Suprapubic skin (tissue), 4 donors: ENCODE results near the gene NCAPG2. TPM values are rescaled to one million over a fixed set of nuclear protein-coding genes. Genes with fewer than 3 reads are reported as not detected.

Experiments used
- DNase-seq, 2 donors: peaks; one replicate each; pipeline ENCODE4 v3.0.0-alpha.2; 2019; ENCODE audit warnings: low spot score in 2 of 2
- H3K27ac ChIP-seq: fragments of 200-600 bp; sonication (generic); one replicate; pipeline ENCODE4 v1.5.1; 2019
- H3K27me3 ChIP-seq: fragments of 200-600 bp; sonication (generic); one replicate; pipeline ENCODE4 v1.5.1; 2019
- H3K36me3 ChIP-seq: fragments of 200-600 bp; sonication (generic); one replicate; pipeline ENCODE4 v1.5.1; 2019
- H3K4me1 ChIP-seq: fragments of 200-600 bp; sonication (generic); one replicate; pipeline ENCODE4 v1.5.1; 2019
- H3K4me3 ChIP-seq: fragments of 200-600 bp; sonication (generic); one replicate; pipeline ENCODE4 v1.5.1; 2019; ENCODE audit warnings: mild to moderate bottlenecking
- H3K9me3 ChIP-seq: fragments of 200-600 bp; sonication (generic); one replicate; pipeline ENCODE4 v1.5.1; 2019
- EP300 ChIP-seq: sonication (generic); formaldehyde crosslinking; IDR thresholded peaks from one replicate; pipeline ENCODE4 v1.6.1; 2017; ENCODE audit warnings: antibody characterized with exemption
- POLR2A ChIP-seq, 2 donors: fragments of 450-650 bp; IDR thresholded peaks; one replicate each; pipeline ENCODE4 v1.6.1; 2017; ENCODE audit warnings: antibody characterized with exemption in 2 of 2, mild to moderate bottlenecking in 2 of 2, moderate library complexity in 2 of 2
- POLR2AphosphoS5 ChIP-seq, 3 donors: sonication (generic); formaldehyde crosslinking; IDR thresholded peaks; one replicate each; pipeline ENCODE4 v1.6.1; 2017; ENCODE audit warnings: antibody characterized with exemption in 3 of 3
- WGBS: methylation state at CpG from one replicate; pipeline ENCODE4 v1.1.5; 2018; 5-methylcytosine and 5-hydroxymethylcytosine counted together
- total RNA-seq, 4 donors: library from RNA; depleted of rRNA; stranded (reverse); fragments of >200 nt; gene quantifications; one replicate each; pipeline ENCODE4 v1.1.0, GENCODE V29; 2016
- TF ChIP-seq, protein P1 (sequence below), 2 donors: fragments of 200-600 bp in 1 of 2; fragments of 450-650 bp in 1 of 2; sonication (generic) in 1 of 2; IDR thresholded peaks; one replicate each; pipeline ENCODE4 v1.5.1; 2016 to 2019; ENCODE audit warnings: antibody characterized with exemption in 2 of 2, mild to moderate bottlenecking in 1 of 2, moderate library complexity in 1 of 2

Gene NCAPG2
- total RNA-seq, 4 donors from 2014 or later: 5.6 to 11.4 (median 7.2) TPM

DNA sequence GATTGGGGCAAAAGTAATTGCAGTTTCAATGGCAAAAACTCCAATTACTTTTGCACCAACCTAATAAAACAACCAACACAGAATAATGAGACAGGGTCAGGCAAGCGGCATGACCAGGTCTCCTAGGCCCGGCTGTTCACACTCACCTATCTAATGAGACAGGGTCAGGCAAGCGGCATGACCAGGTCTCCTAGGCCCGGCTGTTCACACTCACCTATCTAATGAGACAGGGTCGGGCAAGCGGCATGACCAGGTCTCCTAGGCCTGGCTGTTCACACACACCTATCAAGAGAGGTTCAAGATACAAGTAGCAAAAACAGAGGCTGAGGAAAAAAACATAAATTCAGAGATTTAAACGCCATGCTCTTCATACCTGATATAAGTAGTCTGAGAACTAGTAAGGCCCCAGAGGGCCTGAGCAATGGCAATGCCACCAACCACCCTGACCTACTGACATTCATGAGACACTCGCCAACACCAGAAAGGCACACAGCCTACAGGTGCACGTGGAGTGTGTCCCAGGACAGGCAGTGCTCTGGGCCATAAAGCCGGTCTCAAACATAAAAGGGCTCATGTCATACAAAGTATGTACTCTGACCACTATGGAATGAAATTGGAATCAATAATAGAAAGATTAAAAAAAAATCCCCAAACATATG, 40.6 kb upstream of the NCAPG2 start:
- Histone ChIP-seq H3K4me1 (no peaks in the 10 kb centered on the region), H3K9me3 (no peaks in the 10 kb centered on the region), H3K27ac (no peak overlapping the region), H3K27me3 (no peaks in the 10 kb centered on the region), H3K4me3 (no peak overlapping the region), H3K36me3 (peaks cover 92% of the 10 kb centered on the region)
- WGBS: 89% methylated on average over 10 of the region's 10 CpGs
- DNase-seq: no peak
- TF ChIP-seq POLR2AphosphoS5 (IDR thresholded peaks at IDR 0.05): no peak
- no peak for TF ChIP-seq POLR2A (IDR thresholded peaks at IDR 0.05)
- TF ChIP-seq, protein P1, sequence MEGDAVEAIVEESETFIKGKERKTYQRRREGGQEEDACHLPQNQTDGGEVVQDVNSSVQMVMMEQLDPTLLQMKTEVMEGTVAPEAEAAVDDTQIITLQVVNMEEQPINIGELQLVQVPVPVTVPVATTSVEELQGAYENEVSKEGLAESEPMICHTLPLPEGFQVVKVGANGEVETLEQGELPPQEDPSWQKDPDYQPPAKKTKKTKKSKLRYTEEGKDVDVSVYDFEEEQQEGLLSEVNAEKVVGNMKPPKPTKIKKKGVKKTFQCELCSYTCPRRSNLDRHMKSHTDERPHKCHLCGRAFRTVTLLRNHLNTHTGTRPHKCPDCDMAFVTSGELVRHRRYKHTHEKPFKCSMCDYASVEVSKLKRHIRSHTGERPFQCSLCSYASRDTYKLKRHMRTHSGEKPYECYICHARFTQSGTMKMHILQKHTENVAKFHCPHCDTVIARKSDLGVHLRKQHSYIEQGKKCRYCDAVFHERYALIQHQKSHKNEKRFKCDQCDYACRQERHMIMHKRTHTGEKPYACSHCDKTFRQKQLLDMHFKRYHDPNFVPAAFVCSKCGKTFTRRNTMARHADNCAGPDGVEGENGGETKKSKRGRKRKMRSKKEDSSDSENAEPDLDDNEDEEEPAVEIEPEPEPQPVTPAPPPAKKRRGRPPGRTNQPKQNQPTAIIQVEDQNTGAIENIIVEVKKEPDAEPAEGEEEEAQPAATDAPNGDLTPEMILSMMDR (IDR thresholded peaks at IDR 0.05): no peak
- TF ChIP-seq EP300: no peak

DNA sequence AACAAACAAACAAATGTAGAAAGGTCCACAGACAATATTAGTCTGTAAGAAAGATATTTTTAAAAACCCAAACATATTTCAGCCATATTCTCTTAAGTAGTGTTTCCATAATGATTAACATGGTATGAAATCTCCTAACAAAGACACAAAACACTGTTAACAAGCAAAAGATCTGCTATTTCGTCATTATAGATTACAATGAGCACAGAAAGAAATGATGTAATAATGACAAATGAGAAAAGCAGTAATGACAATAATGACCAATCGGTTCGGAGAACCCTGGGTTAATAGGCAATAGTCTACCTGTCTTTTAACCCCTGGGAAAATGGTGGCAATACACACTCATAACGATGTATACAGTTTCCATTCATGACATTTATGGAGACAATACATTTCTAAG, 39.5 kb upstream of the NCAPG2 start:
- no peaks in the 10 kb centered on the region for H3K9me3 ChIP-seq
- no peak overlapping the region for H3K4me3 ChIP-seq
- H3K27me3 ChIP-seq: no peaks in the 10 kb centered on the region
- TF ChIP-seq, protein P1 (IDR thresholded peaks at IDR 0.05): no peak
- TF ChIP-seq POLR2AphosphoS5 (IDR thresholded peaks at IDR 0.05): no peak
- TF ChIP-seq EP300: no peak
- TF ChIP-seq POLR2A (IDR thresholded peaks at IDR 0.05): no peak
- no peak for DNase-seq
- H3K27ac ChIP-seq: no peak overlapping the region
- H3K4me1 ChIP-seq: no peaks in the 10 kb centered on the region
- 82% methylated on average over 4 of the region's 4 CpGs for WGBS
- peaks cover 94% of the 10 kb centered on the region for H3K36me3 ChIP-seq

DNA sequence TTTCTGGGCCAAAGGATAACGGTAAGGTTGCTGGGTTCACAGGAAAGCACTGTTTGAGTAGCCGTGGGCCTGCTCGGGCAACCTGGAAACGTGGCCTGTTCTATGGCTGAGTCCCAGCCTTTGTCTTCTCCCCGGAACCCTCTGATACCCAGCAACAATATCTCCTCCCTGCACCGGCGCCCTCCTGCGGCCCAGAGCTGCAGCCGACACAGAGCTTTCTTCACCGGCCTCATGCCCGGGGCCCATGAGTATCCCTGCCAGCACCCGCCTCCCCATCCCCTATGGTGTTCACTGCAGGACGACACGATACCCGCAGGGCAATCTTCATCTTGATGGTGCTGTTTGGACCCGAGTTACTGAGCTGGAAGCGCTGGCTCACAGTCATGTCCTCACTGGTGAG, 38.6 kb upstream of the NCAPG2 start:
- no peak overlapping the region for H3K27ac ChIP-seq
- DNase-seq: no peak
- no peak overlapping the region for H3K4me3 ChIP-seq
- no peaks in the 10 kb centered on the region for H3K27me3 ChIP-seq
- H3K36me3 ChIP-seq: peaks cover 94% of the 10 kb centered on the region
- TF ChIP-seq POLR2A (IDR thresholded peaks at IDR 0.05) (no peak), POLR2AphosphoS5 (IDR thresholded peaks at IDR 0.05) (no peak)
- TF ChIP-seq, protein P1 (IDR thresholded peaks at IDR 0.05): no peak
- no peaks in the 10 kb centered on the region for H3K9me3 ChIP-seq
- H3K4me1 ChIP-seq: no peaks in the 10 kb centered on the region
- WGBS: 96% methylated on average over 14 of the region's 17 CpGs

DNA sequence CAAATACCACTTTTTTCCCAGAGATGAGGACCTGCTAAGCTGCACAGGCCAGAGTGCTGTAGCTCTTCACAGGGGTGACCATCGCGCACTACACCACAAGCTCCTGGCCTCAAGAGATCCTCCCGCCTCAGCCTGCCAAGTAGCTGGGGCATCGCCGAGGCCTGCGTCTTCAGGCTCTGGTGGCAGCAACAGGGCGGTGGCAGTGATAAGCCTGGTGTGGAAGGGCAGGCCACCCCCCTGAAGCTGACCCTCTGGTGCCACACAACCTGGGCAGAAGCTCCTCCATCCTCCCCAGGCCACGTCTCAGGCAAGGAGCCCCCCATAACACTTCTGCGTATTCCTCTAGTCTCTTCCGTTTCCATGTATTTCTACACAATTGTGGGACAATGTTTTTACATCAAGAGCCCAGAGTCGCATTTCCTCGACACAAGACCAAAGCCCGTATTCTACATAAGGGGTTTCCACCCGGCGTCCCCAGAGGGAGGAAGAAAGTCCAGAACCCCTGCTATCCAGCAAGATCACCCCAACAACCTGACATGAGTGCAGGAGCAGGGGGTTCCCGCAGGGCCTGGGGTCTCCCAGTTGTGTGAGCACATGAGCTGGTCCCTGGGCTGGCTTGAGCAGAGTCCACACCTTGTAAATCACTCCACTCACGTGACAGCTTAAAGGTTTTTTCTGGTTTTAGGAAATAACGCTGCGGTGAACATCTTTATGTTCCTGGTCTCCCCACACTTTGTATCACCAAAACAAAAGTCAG, 37.6 kb upstream of the NCAPG2 start:
- Histone ChIP-seq H3K36me3 (peaks cover 93% of the 10 kb centered on the region), H3K4me3 (no peak overlapping the region), H3K27ac (no peak overlapping the region), H3K9me3 (no peaks in the 10 kb centered on the region), H3K27me3 (no peaks in the 10 kb centered on the region), H3K4me1 (no peaks in the 10 kb centered on the region)
- no peak for DNase-seq
- 93% methylated on average over 19 of the region's 19 CpGs for WGBS
- TF ChIP-seq POLR2A (IDR thresholded peaks at IDR 0.05) (no peak), EP300 (no peak), POLR2AphosphoS5 (IDR thresholded peaks at IDR 0.05) (no peak)
- TF ChIP-seq, protein P1 (IDR thresholded peaks at IDR 0.05): no peak

DNA sequence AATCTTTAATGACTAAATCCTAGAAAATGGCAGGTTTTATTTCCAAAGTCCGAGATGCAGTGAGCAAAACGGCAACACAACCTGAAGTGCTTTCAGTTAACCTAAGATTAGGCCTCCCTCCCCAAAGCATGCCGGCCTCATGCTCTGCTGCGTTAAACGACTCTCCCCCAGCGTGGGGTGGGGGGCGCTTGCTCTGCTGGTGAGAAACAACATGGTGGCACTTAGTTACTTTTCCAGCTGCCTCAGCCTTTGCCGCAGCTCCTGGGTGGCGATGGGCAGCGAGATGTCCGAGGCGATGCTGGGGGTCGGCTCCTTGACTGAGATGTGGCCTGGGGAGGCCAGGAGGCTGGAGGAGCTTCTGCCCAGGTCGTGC, 36.7 kb upstream of the NCAPG2 start:
- Histone ChIP-seq H3K9me3 (no peaks in the 10 kb centered on the region), H3K27me3 (no peaks in the 10 kb centered on the region), H3K27ac (no peak overlapping the region), H3K4me3 (no peak overlapping the region), H3K36me3 (peaks cover 93% of the 10 kb centered on the region), H3K4me1 (no peaks in the 10 kb centered on the region)
- 97% methylated on average over 14 of the region's 14 CpGs for WGBS
- TF ChIP-seq, protein P1 (IDR thresholded peaks at IDR 0.05): no peak
- no peak for TF ChIP-seq POLR2AphosphoS5 (IDR thresholded peaks at IDR 0.05)
- no peak for TF ChIP-seq POLR2A (IDR thresholded peaks at IDR 0.05)
- no peak for TF ChIP-seq EP300
- no peak for DNase-seq
